HG03095 (cell line): ENCODE measurements around the gene REV1.
"Not testable (repeated sequence)": the region's sequence is repeated elsewhere in the genome, so short reads cannot be mapped to it uniquely, and the experiment has no call there.

Experiments used
- ATAC-seq: cut with Tn5 transposase; IDR thresholded peaks from one replicate; pipeline ENCODE4 v1.9.1; 2021; ENCODE audit warnings: moderate library complexity; ENCODE audit not compliant: unreplicated experiment

Gene REV1

GRCh38 chr2:99489761-99490622 is at the start of gene REV1:
Gene REV1, minus strand, starts transcription at chr2:99490017. Its CDS starts 25,042 bp downstream, at chr2:99464975.
- ATAC-seq: peak; percentile 78

- no peak for ATAC-seq
These were observed 48.2 kb upstream of the REV1 start for GRCh38 chr2:99537910-99538485.

- no peak for ATAC-seq
These were observed 34.2 kb upstream of the REV1 start for GRCh38 chr2:99524056-99524455.

- ATAC-seq: no peak
These were observed 32.3 kb upstream of the REV1 start for GRCh38 chr2:99522157-99522556.

- no peak for ATAC-seq
These were observed 31.0 kb upstream of the REV1 start for GRCh38 chr2:99520813-99521212.

- ATAC-seq: no peak
These were observed 30.4 kb upstream of the REV1 start for GRCh38 chr2:99520195-99520594.

GRCh38 chr2:99514357-99514756 is 24.5 kb upstream of the REV1 start:
- no peak for ATAC-seq

- ATAC-seq: no peak
These were observed 22.4 kb upstream of the REV1 start for GRCh38 chr2:99512181-99512591.

- no peak for ATAC-seq
These were observed 19.6 kb upstream of the REV1 start for GRCh38 chr2:99509387-99509786.

- no peak for ATAC-seq
These were observed 18.4 kb upstream of the REV1 start for GRCh38 chr2:99507937-99508818.

GRCh38 chr2:99504844-99505584 is 15.2 kb upstream of the REV1 start:
- ATAC-seq: no peak

- ATAC-seq: not testable (repeated sequence)
These were observed 14.0 kb upstream of the REV1 start for GRCh38 chr2:99503662-99504416.

- no peak for ATAC-seq
These were observed 6.2 kb upstream of the REV1 start for GRCh38 chr2:99496021-99496420.

- no peak for ATAC-seq
These were observed 5.5 kb upstream of the REV1 start for GRCh38 chr2:99495115-99495860.

GRCh38 chr2:99492721-99493120 is 2.9 kb upstream of the REV1 start:
- no peak for ATAC-seq

GRCh38 chr2:99490623-99491461 is 1.0 kb upstream of the REV1 start:
- no peak for ATAC-seq

- peak; percentile 35 for ATAC-seq
These were observed 605 bp downstream of the REV1 start for GRCh38 chr2:99489063-99489760.

GRCh38 chr2:99488539-99489062 is 1.2 kb downstream of the REV1 start:
- no peak for ATAC-seq
